ENCODE data around the gene SLC5A1.
A peak's percentile ranks its signal among the peaks of the same experiment; 100 is the strongest.

SLC5A1 gene

DNA sequence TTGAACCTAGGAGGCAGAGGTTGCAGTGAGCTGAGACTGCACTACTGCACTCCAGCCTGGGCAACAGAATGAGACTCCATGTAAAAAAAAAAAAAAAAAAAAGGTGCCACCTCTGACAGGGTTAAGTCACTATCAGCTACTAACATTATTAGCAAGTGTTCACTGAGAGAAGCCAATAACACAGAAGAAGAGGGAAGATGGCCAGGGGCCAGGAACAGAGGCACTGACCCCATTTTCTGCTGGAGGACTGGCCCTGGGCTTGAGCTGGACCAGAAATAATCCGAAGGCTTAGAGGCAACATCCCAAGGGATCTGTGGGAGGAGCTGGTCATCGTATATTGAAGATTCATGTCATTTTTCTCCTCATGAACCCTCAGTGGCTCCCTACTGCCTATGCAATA is 5.0 kb downstream of the SLC5A1 start:
- no peak overlapping the region for H3K27ac ChIP-seq
- TF ChIP-seq ZFX (IDR thresholded peaks at IDR 0.05): no peak
- TF ChIP-seq, protein P1, sequence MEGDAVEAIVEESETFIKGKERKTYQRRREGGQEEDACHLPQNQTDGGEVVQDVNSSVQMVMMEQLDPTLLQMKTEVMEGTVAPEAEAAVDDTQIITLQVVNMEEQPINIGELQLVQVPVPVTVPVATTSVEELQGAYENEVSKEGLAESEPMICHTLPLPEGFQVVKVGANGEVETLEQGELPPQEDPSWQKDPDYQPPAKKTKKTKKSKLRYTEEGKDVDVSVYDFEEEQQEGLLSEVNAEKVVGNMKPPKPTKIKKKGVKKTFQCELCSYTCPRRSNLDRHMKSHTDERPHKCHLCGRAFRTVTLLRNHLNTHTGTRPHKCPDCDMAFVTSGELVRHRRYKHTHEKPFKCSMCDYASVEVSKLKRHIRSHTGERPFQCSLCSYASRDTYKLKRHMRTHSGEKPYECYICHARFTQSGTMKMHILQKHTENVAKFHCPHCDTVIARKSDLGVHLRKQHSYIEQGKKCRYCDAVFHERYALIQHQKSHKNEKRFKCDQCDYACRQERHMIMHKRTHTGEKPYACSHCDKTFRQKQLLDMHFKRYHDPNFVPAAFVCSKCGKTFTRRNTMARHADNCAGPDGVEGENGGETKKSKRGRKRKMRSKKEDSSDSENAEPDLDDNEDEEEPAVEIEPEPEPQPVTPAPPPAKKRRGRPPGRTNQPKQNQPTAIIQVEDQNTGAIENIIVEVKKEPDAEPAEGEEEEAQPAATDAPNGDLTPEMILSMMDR (conservative IDR thresholded peaks at IDR 0.05): no peak

GRCh38 chr22:32050678-32051515 is 7.8 kb downstream of the SLC5A1 start:
- TF ChIP-seq, protein P1 (conservative IDR thresholded peaks at IDR 0.05): no peak
- TF ChIP-seq ZFX (IDR thresholded peaks at IDR 0.05): no peak
- H3K27ac ChIP-seq: peak overlapping the region; percentile 56

- TF ChIP-seq, protein P1 (conservative IDR thresholded peaks at IDR 0.05): no peak
- no peak for TF ChIP-seq ZFX (IDR thresholded peaks at IDR 0.05)
- no peak overlapping the region; the same call in 1 of the 2 replicates for H3K27ac ChIP-seq
Measured at GRCh38 chr22:32052244-32052643, 9.2 kb downstream of the SLC5A1 start.

DNA sequence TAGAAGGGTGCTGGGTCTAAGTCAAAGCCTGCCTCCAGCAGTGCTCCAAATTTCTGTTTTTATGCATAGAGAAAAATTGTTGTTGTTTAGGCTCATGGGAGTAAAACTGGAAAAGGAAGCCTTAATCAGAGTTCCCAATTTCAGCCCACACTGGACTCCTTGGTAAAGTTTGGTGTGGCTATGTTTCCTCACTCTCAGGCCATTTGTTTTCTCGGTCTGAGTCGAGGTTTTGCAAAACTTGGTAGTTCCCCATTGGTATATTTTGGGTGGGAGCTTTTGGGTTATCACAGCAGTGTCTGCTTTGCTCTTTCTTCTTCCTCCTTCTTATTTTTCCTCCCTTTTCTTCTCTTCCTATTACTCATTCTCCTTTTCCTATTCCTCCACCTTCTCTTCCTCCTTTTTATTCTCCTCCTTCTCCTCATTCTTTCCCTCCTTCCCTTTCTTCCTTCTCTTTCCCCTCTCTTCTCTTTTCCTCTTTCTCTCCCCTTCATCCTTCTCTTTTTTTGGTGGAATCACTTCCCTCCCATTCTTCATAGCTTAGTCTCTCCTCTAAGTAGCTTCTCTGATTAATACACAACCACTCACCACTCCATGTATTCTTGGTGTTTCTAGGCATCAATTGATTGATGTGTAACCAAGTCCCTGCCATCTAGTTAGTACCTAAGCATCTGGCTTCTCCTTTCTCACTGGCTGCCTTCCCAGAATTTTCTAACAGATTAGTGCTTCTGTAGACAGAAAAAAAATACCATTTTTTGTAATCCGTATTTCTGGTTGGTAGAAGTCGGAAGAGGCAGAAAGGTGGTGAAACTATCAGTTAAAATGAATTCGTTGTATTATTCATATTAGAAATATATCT is 10.1 kb downstream of the SLC5A1 start:
- no peak overlapping the region; the same call in 1 of the 2 replicates for H3K27ac ChIP-seq
- TF ChIP-seq ZFX (IDR thresholded peaks at IDR 0.05): no peak
- TF ChIP-seq, protein P1 (conservative IDR thresholded peaks at IDR 0.05): no peak

GRCh38 chr22:32055069-32055468 is 12.0 kb downstream of the SLC5A1 start:
- peak overlapping the region; percentile 20; the same call in 1 of the 2 replicates for H3K27ac ChIP-seq
- TF ChIP-seq, protein P1 (conservative IDR thresholded peaks at IDR 0.05): no peak
- no peak for TF ChIP-seq ZFX (IDR thresholded peaks at IDR 0.05)

DNA sequence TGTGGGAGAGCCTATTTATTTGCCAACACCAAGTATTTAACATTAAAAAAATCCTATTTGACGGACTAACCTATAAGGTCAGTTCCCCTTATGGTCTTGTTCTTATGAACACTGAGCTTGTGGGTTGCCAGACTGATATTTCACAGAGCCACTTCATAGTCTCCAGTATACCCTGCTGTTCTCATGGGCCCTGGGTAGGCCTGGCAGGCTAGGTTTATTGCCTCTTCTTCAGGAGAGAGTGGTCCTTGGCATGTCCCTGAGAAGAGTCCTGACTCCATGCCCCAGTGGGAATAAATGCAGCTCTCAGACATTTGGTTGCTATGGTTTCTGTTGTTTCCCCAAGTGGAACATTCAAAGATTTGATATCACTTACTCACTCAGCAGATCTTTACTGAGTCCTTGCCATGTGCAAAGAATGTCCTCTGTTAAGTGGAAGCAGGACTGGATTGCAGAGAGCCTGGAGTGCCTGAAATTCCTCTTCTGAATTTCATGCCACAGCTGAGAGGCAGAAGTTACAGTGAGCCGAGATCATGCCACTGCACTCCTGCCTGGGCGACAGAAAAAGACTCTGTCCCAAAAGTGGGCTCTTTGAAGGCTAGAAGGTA is 15.7 kb downstream of the SLC5A1 start:
- H3K27ac ChIP-seq: no peak overlapping the region
- TF ChIP-seq, protein P1 (conservative IDR thresholded peaks at IDR 0.05): no peak
- TF ChIP-seq ZFX (IDR thresholded peaks at IDR 0.05): no peak
